ENCODE measurements around the gene MYO7B. TPM values are rescaled to one million over a fixed set of nuclear protein-coding genes. Genes with fewer than 3 reads are reported as not detected.
A peak's percentile ranks its signal among the peaks of the same experiment; 100 is the strongest.

The MYO7B gene
- total and polyA plus RNA-seq, 9 of the 15 experiments (the other 6 are each of a cell fraction or from before 2014, with no cell fraction given), result 0.08 TPM; not detected in 8

DNA sequence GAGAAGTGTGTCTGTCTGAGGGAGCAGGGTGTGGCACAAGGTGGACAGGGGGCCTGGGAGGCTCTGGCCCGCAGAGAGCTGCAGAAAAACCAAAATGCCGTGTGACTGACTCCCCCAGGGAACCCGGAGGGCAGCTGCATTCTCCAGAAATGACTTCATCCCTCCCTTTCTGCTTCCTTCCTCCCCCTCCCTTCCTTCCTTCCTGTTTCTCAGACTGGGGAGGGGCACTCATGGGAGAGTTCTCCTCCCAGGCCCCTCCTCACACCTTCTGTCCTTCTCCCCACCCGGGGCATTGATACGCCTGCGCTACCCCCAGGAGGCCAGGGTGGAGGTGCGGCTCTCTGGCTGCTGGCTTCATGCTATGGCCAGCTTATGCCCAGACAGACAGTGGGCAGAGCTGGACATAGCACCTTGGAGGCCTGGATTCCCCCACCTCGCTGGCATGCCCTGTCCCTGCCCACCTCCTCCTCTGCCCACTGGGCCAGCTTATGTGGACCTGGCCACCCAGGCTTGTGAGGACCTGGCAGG is 102.3 kb downstream of the MYO7B start (continued):
- TF ChIP-seq, protein P1, sequence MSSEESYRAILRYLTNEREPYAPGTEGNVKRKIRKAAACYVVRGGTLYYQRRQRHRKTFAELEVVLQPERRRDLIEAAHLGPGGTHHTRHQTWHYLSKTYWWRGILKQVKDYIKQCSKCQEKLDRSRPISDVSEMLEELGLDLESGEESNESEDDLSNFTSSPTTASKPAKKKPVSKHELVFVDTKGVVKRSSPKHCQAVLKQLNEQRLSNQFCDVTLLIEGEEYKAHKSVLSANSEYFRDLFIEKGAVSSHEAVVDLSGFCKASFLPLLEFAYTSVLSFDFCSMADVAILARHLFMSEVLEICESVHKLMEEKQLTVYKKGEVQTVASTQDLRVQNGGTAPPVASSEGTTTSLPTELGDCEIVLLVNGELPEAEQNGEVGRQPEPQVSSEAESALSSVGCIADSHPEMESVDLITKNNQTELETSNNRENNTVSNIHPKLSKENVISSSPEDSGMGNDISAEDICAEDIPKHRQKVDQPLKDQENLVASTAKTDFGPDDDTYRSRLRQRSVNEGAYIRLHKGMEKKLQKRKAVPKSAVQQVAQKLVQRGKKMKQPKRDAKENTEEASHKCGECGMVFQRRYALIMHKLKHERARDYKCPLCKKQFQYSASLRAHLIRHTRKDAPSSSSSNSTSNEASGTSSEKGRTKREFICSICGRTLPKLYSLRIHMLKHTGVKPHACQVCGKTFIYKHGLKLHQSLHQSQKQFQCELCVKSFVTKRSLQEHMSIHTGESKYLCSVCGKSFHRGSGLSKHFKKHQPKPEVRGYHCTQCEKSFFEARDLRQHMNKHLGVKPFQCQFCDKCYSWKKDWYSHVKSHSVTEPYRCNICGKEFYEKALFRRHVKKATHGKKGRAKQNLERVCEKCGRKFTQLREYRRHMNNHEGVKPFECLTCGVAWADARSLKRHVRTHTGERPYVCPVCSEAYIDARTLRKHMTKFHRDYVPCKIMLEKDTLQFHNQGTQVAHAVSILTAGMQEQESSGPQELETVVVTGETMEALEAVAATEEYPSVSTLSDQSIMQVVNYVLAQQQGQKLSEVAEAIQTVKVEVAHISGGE (CRISPR knock-in tag; IDR thresholded peaks at IDR 0.05), result no peak
- TF ChIP-seq RUNX1 (IDR thresholded peaks at IDR 0.05; ENCODE audit: low read depth) (no peak), TAF7 (tag; IDR thresholded peaks at IDR 0.05) (no peak), ZNF311 (CRISPR knock-in tag; IDR thresholded peaks at IDR 0.05) (no peak), EP400 (IDR thresholded peaks at IDR 0.05) (no peak), RFX7 (CRISPR knock-in tag; IDR thresholded peaks at IDR 0.05) (no peak), CEBPG (CRISPR knock-in tag; IDR thresholded peaks at IDR 0.05) (no peak), CEBPG (tag; conservative IDR thresholded peaks at IDR 0.05 in 1 of 2, IDR thresholded peaks at IDR 0.05 in 1 of 2) (no peak), ZFP1 (CRISPR knock-in tag; IDR thresholded peaks at IDR 0.05) (no peak), ZNF668 (CRISPR knock-in tag; IDR thresholded peaks at IDR 0.05) (no peak), ZNF165 (CRISPR knock-in tag; IDR thresholded peaks at IDR 0.05; ENCODE audit: borderline replicate concordance) (no peak)
- TF ChIP-seq, protein P2, sequence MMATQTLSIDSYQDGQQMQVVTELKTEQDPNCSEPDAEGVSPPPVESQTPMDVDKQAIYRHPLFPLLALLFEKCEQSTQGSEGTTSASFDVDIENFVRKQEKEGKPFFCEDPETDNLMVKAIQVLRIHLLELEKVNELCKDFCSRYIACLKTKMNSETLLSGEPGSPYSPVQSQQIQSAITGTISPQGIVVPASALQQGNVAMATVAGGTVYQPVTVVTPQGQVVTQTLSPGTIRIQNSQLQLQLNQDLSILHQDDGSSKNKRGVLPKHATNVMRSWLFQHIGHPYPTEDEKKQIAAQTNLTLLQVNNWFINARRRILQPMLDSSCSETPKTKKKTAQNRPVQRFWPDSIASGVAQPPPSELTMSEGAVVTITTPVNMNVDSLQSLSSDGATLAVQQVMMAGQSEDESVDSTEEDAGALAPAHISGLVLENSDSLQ (IDR thresholded peaks at IDR 0.05), result 0 out of 2 replicates have a peak, but pooled peaks have one; percentile 24
- TF ChIP-seq, protein P3, sequence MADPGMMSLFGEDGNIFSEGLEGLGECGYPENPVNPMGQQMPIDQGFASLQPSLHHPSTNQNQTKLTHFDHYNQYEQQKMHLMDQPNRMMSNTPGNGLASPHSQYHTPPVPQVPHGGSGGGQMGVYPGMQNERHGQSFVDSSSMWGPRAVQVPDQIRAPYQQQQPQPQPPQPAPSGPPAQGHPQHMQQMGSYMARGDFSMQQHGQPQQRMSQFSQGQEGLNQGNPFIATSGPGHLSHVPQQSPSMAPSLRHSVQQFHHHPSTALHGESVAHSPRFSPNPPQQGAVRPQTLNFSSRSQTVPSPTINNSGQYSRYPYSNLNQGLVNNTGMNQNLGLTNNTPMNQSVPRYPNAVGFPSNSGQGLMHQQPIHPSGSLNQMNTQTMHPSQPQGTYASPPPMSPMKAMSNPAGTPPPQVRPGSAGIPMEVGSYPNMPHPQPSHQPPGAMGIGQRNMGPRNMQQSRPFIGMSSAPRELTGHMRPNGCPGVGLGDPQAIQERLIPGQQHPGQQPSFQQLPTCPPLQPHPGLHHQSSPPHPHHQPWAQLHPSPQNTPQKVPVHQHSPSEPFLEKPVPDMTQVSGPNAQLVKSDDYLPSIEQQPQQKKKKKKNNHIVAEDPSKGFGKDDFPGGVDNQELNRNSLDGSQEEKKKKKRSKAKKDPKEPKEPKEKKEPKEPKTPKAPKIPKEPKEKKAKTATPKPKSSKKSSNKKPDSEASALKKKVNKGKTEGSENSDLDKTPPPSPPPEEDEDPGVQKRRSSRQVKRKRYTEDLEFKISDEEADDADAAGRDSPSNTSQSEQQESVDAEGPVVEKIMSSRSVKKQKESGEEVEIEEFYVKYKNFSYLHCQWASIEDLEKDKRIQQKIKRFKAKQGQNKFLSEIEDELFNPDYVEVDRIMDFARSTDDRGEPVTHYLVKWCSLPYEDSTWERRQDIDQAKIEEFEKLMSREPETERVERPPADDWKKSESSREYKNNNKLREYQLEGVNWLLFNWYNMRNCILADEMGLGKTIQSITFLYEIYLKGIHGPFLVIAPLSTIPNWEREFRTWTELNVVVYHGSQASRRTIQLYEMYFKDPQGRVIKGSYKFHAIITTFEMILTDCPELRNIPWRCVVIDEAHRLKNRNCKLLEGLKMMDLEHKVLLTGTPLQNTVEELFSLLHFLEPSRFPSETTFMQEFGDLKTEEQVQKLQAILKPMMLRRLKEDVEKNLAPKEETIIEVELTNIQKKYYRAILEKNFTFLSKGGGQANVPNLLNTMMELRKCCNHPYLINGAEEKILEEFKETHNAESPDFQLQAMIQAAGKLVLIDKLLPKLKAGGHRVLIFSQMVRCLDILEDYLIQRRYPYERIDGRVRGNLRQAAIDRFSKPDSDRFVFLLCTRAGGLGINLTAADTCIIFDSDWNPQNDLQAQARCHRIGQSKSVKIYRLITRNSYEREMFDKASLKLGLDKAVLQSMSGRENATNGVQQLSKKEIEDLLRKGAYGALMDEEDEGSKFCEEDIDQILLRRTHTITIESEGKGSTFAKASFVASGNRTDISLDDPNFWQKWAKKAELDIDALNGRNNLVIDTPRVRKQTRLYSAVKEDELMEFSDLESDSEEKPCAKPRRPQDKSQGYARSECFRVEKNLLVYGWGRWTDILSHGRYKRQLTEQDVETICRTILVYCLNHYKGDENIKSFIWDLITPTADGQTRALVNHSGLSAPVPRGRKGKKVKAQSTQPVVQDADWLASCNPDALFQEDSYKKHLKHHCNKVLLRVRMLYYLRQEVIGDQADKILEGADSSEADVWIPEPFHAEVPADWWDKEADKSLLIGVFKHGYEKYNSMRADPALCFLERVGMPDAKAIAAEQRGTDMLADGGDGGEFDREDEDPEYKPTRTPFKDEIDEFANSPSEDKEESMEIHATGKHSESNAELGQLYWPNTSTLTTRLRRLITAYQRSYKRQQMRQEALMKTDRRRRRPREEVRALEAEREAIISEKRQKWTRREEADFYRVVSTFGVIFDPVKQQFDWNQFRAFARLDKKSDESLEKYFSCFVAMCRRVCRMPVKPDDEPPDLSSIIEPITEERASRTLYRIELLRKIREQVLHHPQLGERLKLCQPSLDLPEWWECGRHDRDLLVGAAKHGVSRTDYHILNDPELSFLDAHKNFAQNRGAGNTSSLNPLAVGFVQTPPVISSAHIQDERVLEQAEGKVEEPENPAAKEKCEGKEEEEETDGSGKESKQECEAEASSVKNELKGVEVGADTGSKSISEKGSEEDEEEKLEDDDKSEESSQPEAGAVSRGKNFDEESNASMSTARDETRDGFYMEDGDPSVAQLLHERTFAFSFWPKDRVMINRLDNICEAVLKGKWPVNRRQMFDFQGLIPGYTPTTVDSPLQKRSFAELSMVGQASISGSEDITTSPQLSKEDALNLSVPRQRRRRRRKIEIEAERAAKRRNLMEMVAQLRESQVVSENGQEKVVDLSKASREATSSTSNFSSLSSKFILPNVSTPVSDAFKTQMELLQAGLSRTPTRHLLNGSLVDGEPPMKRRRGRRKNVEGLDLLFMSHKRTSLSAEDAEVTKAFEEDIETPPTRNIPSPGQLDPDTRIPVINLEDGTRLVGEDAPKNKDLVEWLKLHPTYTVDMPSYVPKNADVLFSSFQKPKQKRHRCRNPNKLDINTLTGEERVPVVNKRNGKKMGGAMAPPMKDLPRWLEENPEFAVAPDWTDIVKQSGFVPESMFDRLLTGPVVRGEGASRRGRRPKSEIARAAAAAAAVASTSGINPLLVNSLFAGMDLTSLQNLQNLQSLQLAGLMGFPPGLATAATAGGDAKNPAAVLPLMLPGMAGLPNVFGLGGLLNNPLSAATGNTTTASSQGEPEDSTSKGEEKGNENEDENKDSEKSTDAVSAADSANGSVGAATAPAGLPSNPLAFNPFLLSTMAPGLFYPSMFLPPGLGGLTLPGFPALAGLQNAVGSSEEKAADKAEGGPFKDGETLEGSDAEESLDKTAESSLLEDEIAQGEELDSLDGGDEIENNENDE (IDR thresholded peaks at IDR 0.05; ENCODE audit: low read depth, low read length), result no peak

Measured in K562 (cell line).